SK-N-SH (cell line): ENCODE data around the gene MAP3K9. TPM values are rescaled to one million over a fixed set of nuclear protein-coding genes. Genes with fewer than 3 reads are reported as not detected.

Experiments
- CTCF ChIA-PET: fragments of 300-600, 350-600 bp; formaldehyde crosslinking; extraction: SDS; loops from one replicate; lab custom pipeline; 2021; lab: Yijun Ruan, JAX
- POLR2A ChIA-PET: fragments of 350-600 bp; sonication (Branson Sonifier 250); formaldehyde crosslinking; extraction: SDS; loops from one replicate; lab custom pipeline; 2020; ENCODE audit warnings: antibody characterized with exemption, inconsistent platforms; lab: Yijun Ruan, JAX
- DNase-seq: peaks from one replicate; pipeline ENCODE4 v3.0.0; 2012
- H2AFZ ChIP-seq: fragments of 200-600 bp; sonication (generic); 2 replicates; pipeline ENCODE4 v1.8.1; 2016; ENCODE audit warnings: antibody characterized with exemption, mild to moderate bottlenecking, low read depth
- H3F3A ChIP-seq: fragments of 200-600 bp; sonication (generic); replicated peaks from 2 replicates; pipeline ENCODE3; 2016; ENCODE audit warnings: antibody characterized with exemption, mild to moderate bottlenecking; ENCODE audit not compliant: insufficient read depth
- H3K27ac ChIP-seq, 2 experiments: fragments of 200-500 bp in 1 of 2; fragments of 200-600 bp in 1 of 2; sonication (Bioruptor generic) in 1 of 2; sonication (generic), shearing (Covaris generic) in 1 of 2; 2 replicates each; pipeline versions ENCODE4 v1.5.1 to v1.6.1; 2014 to 2016; ENCODE audit warnings: low read depth in 2 of 2, inconsistent platforms in 1 of 2, low read length in 1 of 2, mild to moderate bottlenecking in 1 of 2, mixed read lengths in 1 of 2
- H3K27me3 ChIP-seq: fragments of 200-600 bp; sonication (generic), shearing (Covaris generic); 2 replicates; pipeline ENCODE4 v1.6.1; 2016; ENCODE audit warnings: mixed run types; ENCODE audit not compliant: insufficient read depth
- H3K36me3 ChIP-seq, 2 experiments: fragments of 200-500 bp in 1 of 2; fragments of 200-600 bp in 1 of 2; sonication (Bioruptor generic) in 1 of 2; sonication (generic) in 1 of 2; replicated peaks in 1 of 2; 2 replicates each; pipeline versions ENCODE3 to v1.5.1; 2014 to 2016; ENCODE audit warnings: low read length in 1 of 2, mild to moderate bottlenecking in 1 of 2; ENCODE audit not compliant: insufficient read depth in 2 of 2, control insufficient read depth in 1 of 2
- H3K4me1 ChIP-seq, 2 experiments: fragments of 200-500 bp in 1 of 2; fragments of 200-600 bp in 1 of 2; sonication (Bioruptor generic) in 1 of 2; sonication (generic), shearing (Covaris generic) in 1 of 2; 2 replicates each; pipeline versions ENCODE4 v1.5.1 to v1.6.1; 2014 to 2016; ENCODE audit warnings: low read depth in 1 of 2, low read length in 1 of 2, mixed run types in 1 of 2; ENCODE audit not compliant: insufficient read depth in 2 of 2, control insufficient read depth in 1 of 2
- H3K4me2 ChIP-seq: fragments of 200-600 bp; sonication (generic), shearing (Covaris generic); 2 replicates; pipeline ENCODE4 v1.6.1; 2017; ENCODE audit warnings: mixed run types
- H3K4me3 ChIP-seq, 2 experiments: fragments of 200-500 bp in 1 of 2; fragments of 200-600 bp in 1 of 2; sonication (Bioruptor generic) in 1 of 2; sonication (generic), shearing (Covaris generic) in 1 of 2; 2 replicates each; pipeline versions ENCODE4 v1.5.1 to v1.8.1; 2014 to 2016; ENCODE audit warnings: low read depth in 2 of 2, inconsistent platforms in 1 of 2, low read length in 1 of 2, mild to moderate bottlenecking in 1 of 2, mixed read lengths in 1 of 2, moderate library complexity in 1 of 2
- H3K79me2 ChIP-seq: fragments of 200-600 bp; sonication (generic); 2 replicates; pipeline ENCODE4 v1.8.1; 2017; ENCODE audit warnings: mild to moderate bottlenecking; ENCODE audit not compliant: insufficient read depth
- H3K9ac ChIP-seq: fragments of 200-600 bp; sonication (generic); 2 replicates; pipeline ENCODE4 v1.6.1; 2017; ENCODE audit warnings: mixed run types
- H3K9me2 ChIP-seq: fragments of 200-600 bp; sonication (generic); 2 replicates; pipeline ENCODE4 v1.6.1; 2017; ENCODE audit warnings: mixed run types
- H3K9me3 ChIP-seq: fragments of 200-600 bp; sonication (generic); 2 replicates; pipeline ENCODE4 v1.6.1; 2017; ENCODE audit warnings: mixed run types, mild to moderate bottlenecking, moderate library complexity
- H4K20me1 ChIP-seq: fragments of 200-600 bp; sonication (generic); 2 replicates; pipeline ENCODE4 v1.6.1; 2017; ENCODE audit warnings: mild to moderate bottlenecking, mixed run types; ENCODE audit not compliant: insufficient read depth
- FOXM1 ChIP-seq: IDR thresholded peaks from 2 replicates; pipeline ENCODE4 v1.4.0; 2012; ENCODE audit warnings: low read depth, mild to moderate bottlenecking
- MAX ChIP-seq: IDR thresholded peaks from 2 replicates; pipeline ENCODE4 v1.4.0; 2012; ENCODE audit warnings: low read depth
- NRF1 ChIP-seq: IDR thresholded peaks from 2 replicates; pipeline ENCODE4 v1.6.1; 2012; ENCODE audit warnings: low read depth, mild to moderate bottlenecking, low read length
- PBX3 ChIP-seq: IDR thresholded peaks from 2 replicates; pipeline ENCODE4; 2012
- POLR2AphosphoS5 ChIP-seq: IDR thresholded peaks from 2 replicates; pipeline ENCODE4 v1.6.1; 2012; ENCODE audit warnings: low read depth, low read length
- RFX5 ChIP-seq: IDR thresholded peaks from 2 replicates; pipeline ENCODE4 v1.6.1; 2012; ENCODE audit warnings: mild to moderate bottlenecking, improper control_type of control experiment, low read length
- TAF1 ChIP-seq: IDR thresholded peaks from 2 replicates; pipeline ENCODE4 v1.6.1; 2012; ENCODE audit warnings: low read depth, mild to moderate bottlenecking, low read length, moderate library complexity, borderline replicate concordance
- USF1 ChIP-seq: IDR thresholded peaks from 2 replicates; pipeline ENCODE4 v1.4.0; 2012; ENCODE audit warnings: low read depth, borderline replicate concordance
- ZBTB33 ChIP-seq: IDR thresholded peaks from 2 replicates; pipeline ENCODE4 v1.4.0; 2012; ENCODE audit warnings: low read depth, borderline replicate concordance
- WGBS: methylation state at CpG from one replicate; pipeline ENCODE4 v1.1.6; 2017; ENCODE audit warnings: low lambda C conversion rate; 5-methylcytosine and 5-hydroxymethylcytosine counted together
- polyA plus RNA-seq, 3 experiments: library from polyadenylated mRNA; depleted of rRNA; stranded (reverse); fragments of >200 nt; gene quantifications; 2 replicates each; pipeline ENCODE4 v1.2.3, GENCODE V29; 2012

The MAP3K9 gene
- polyA plus RNA-seq, 1 of the 3 experiments (the other 2 are of a cell fraction) = 2.0 TPM

- TF ChIP-seq ZBTB33 = no peak
- no peak for TF ChIP-seq POLR2AphosphoS5
Observed at GRCh38 chr14:70828188-70828587, 18.9 kb upstream of the MAP3K9 start (continued).

GRCh38 chr14:70827752-70828151 is 18.4 kb upstream of the MAP3K9 start:
- Histone ChIP-seq H3F3A (no peaks in the 10 kb centered on the region), H3K27me3 (no peaks in the 10 kb centered on the region), H3K4me3 (no peak overlapping the region), H3K79me2 (no peaks in the 10 kb centered on the region), H3K36me3 (no peaks in the 10 kb centered on the region), H3K9ac (no peak overlapping the region), H3K27ac (no peak overlapping the region), H3K9me2 (no peaks in the 10 kb centered on the region), H3K4me2 (no peak overlapping the region), H2AFZ (no peak overlapping the region), H4K20me1 (no peaks in the 10 kb centered on the region), H3K9me3 (no peaks in the 10 kb centered on the region), H3K4me1 (peaks cover 0 to 3% of the 10 kb centered on the region in 2 experiments; a peak in 2 of 4 replicates)
- WGBS = 86% methylated on average over 6 of the region's 6 CpGs
- no peak for DNase-seq
- POLR2A ChIA-PET = interaction anchor here (0.7 to 1.2 kb wide), 2 partner anchors 80 to 318 kb away, joined by 3 read pairs; no protein-coding TSS in a partner anchor
- CTCF ChIA-PET = interaction anchor here (1.5 to 2.5 kb wide), 3 partner anchors 10 to 145 kb away, joined by 3 to 16 read pairs (median 12); no protein-coding TSS in a partner anchor
- TF ChIP-seq NRF1 (no peak), TAF1 (no peak), RFX5 (no peak), ZBTB33 (no peak), USF1 (no peak), FOXM1 (no peak), MAX (no peak), PBX3 (no peak)
